AG09319 (cell line): ENCODE measurements around the gene PSPH.
"Not testable (repeated sequence)": the region's sequence is repeated elsewhere in the genome, so short reads cannot be mapped to it uniquely, and the experiment has no call there.

Source experiments
- DNase-seq: peaks from one replicate; pipeline ENCODE4 v3.0.0-alpha.2; 2010; ENCODE audit warnings: low read depth; ENCODE audit errors: extremely low read depth
- TF ChIP-seq, protein P1 (sequence below): IDR thresholded peaks from 2 replicates; pipeline ENCODE4 v1.5.1; 2011; ENCODE audit warnings: low read depth, mild to moderate bottlenecking, inconsistent platforms, low read length, moderate library complexity

PSPH gene

DNA sequence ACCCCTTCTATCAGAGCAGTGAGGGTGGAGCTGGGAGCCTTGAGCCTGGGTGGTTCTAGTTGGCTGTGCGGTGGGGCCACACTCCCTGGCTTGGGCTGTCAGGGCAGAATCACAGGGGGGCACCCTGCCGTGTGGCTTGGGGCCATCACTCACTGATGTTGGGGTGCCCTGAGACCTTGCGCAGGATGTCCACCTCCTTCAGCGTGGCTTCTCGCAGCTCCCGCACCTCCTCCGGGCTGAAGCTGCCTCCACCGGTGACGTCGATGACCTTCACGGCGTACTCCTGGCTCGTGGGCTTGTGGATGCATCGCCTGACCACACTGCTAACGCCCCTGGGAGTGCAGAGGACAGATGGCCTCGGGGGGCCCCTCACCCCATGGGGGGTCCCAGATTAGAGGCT, 36.2 kb upstream of the PSPH start:
- TF ChIP-seq, protein P1, sequence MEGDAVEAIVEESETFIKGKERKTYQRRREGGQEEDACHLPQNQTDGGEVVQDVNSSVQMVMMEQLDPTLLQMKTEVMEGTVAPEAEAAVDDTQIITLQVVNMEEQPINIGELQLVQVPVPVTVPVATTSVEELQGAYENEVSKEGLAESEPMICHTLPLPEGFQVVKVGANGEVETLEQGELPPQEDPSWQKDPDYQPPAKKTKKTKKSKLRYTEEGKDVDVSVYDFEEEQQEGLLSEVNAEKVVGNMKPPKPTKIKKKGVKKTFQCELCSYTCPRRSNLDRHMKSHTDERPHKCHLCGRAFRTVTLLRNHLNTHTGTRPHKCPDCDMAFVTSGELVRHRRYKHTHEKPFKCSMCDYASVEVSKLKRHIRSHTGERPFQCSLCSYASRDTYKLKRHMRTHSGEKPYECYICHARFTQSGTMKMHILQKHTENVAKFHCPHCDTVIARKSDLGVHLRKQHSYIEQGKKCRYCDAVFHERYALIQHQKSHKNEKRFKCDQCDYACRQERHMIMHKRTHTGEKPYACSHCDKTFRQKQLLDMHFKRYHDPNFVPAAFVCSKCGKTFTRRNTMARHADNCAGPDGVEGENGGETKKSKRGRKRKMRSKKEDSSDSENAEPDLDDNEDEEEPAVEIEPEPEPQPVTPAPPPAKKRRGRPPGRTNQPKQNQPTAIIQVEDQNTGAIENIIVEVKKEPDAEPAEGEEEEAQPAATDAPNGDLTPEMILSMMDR, result no peak
- no peak for DNase-seq

DNA sequence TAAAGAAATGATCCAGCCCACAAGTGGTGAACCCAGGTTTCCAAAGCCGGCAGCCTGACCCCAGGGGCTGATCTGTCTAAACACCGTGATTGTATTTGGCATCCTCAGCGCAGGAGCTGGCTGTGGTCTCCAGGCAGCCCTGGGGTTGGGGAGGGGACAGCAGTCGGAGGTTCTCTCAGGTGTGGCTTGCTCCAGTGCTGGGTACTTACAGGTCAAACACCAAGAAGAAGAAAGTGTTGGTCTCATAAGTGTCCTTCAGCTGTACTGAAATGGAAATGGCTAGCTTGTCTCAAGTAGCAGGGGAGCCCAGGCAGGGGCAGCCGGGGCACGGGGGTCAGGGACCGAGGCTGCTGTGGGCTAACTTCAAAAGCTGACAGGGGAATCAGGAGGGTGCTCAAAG, 35.5 kb upstream of the PSPH start:
- TF ChIP-seq, protein P1, result no peak
- DNase-seq, result no peak

DNA sequence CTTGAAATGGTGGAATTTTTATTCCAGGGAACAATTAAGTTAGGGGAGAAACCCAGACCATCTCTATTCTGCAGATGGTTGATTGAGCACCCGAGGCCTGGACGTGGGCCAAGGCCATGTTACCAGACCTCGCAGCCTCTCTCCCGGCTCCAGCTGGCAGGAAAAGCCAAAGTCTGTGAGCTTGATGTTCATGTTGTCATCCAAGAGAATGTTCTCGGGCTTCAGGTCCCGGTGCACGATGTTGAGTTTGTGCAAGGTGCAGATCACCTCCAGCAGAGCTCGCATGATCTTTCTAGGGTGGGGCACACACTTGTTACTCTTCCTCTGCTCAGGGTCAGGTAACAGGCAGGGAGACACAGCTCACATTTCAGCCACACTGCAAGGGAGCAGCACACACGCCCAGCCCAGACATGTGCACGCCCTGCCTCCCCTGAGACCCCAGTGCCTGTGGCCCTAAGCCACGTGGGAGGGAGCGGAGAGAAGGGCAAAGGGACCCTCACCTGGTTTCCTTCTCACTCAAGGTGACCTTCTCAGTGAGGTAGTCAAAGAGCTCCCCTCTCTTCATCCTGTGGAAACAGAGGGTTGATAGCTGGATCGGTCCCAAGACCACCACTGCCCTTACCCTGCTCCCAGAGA, 32.0 kb upstream of the PSPH start:
- no peak for DNase-seq
- TF ChIP-seq, protein P1, result no peak

DNA sequence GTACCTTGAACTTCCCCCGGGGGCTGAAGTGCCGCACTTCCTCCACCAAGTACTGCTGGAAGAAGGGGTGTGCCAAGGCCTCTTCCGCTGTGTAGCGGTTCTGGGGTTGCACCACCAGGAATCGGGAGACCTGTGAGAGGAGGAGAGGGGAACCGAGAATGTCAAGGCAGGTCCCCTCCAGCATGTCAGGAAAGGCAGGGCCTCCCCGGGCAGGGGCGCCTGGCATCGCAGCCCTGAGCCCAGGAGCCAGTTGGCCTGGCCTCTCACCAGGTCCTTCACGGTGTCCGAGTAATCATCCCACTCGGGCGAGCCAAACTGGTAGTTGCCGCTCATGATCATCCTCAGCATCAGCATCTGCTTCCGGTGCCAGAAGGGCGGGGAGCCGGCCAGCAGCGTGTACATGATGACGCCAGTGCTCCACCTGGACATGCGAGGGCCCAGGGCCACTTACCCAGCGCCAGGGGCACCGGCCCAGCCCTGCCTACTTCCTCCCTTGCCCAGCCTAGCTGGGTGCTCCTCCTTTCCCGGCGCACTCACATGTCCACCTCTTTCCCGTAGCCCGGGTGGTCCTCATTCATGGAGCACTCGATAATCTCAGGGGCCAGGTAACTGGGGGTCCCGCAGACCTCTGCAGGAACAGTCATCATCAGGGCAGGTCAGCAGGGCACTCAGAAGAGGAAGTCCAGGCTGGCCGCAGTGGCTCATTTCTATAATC, 30.5 kb upstream of the PSPH start:
- TF ChIP-seq, protein P1, result no peak
- no peak for DNase-seq

DNA sequence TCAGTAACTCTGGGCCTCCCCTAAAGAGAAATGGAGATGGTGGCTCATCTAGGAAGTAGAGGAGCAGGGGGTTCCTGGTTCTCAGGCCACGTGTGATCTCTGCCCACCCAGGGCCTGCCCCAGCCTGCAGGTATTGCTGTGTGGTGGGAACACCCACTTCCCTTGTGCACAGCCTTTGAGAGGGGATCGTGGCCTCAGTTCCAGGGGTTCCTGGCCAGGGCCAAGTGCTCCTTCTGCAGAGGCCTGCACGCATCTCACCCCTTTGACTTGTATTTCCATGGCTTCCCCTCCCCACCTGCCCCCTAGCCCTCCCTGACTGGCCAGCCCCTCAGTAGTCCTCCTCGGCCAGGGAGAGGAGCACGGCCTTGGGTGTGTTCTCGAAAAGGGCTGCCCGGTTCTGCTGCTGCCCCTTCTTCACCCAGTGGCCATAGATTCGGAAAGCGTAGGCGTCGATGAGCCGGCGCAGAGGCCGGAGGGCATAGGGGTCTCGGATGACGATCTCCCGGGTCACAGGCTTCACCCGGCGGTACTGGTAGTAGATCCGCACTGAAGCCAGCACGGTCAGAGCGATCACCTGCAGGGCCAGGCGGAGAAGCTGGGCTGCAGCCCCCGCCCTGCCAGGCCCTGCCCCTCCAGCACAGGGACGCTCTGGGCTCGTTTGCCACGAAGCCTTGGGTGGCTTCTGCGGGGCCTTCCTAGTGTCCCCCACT, 29.6 kb upstream of the PSPH start:
- DNase-seq, result not testable (repeated sequence)

DNA sequence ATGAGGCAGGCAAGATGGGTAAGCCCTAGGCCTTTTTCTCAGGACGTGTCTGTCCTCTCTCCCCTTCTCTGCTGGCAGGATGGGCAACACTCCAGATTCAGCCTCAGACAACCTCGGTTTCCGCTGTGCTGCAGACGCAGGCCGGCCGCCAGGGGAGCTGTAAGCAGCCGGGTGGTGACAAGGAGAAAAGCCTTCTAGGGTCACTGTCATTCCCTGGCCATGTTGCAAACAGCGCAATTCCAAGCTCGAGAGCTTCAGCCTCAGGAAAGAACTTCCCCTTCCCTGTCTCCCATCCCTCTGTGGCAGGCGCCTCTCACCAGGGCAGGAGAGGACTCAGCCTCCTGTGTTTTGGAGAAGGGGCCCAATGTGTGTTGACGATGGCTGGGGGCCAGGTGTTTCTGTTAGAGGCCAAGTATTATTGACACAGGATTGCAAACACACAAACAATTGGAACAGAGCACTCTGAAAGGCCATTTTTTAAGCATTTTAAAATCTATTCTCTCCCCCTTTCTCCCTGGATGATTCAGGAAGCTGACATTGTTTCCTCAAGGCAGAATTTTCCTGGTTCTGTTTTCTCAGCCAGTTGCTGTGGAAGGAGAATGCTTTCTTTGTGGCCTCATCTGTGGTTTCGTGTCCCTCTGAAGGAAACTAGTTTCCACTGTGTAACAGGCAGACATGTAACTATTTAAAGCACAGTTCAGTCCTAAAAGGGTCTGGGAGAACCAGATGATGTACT, 28.4 kb upstream of the PSPH start:
- TF ChIP-seq, protein P1, result peak; percentile 88

DNA sequence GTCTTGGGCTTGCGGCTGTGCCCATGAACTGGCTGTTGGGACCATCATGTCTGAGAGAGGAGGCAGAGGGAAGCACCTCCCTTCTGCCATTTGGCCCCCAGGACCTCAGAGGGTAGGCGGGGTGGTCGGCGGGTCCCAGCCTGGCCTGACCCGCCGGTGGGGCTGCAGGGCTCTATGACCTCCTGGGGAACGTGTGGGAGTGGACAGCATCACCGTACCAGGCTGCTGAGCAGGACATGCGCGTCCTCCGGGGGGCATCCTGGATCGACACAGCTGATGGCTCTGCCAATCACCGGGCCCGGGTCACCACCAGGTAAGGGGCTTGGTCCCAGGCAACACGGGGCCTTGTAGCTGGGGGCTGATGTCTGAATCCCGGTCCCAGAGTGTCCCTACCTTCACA, 27.0 kb upstream of the PSPH start:
- TF ChIP-seq, protein P1, result no peak

More for the DNA sequence above, 28.4 kb upstream of the PSPH start:
- DNase-seq, result peak; percentile 49

More for the DNA sequence above, 27.0 kb upstream of the PSPH start:
- DNase-seq, result no peak
